ENCODE measurements around the gene CCDC107. TPM values are rescaled to one million over a fixed set of nuclear protein-coding genes. Genes with fewer than 3 reads are reported as not detected.

Gene CCDC107
- total and polyA plus RNA-seq, 2 of the 13 experiments (the other 11 are each of a cell fraction or from before 2014, with no cell fraction given) = 7.1 to 15.2 TPM

- TF ChIP-seq, protein P1, sequence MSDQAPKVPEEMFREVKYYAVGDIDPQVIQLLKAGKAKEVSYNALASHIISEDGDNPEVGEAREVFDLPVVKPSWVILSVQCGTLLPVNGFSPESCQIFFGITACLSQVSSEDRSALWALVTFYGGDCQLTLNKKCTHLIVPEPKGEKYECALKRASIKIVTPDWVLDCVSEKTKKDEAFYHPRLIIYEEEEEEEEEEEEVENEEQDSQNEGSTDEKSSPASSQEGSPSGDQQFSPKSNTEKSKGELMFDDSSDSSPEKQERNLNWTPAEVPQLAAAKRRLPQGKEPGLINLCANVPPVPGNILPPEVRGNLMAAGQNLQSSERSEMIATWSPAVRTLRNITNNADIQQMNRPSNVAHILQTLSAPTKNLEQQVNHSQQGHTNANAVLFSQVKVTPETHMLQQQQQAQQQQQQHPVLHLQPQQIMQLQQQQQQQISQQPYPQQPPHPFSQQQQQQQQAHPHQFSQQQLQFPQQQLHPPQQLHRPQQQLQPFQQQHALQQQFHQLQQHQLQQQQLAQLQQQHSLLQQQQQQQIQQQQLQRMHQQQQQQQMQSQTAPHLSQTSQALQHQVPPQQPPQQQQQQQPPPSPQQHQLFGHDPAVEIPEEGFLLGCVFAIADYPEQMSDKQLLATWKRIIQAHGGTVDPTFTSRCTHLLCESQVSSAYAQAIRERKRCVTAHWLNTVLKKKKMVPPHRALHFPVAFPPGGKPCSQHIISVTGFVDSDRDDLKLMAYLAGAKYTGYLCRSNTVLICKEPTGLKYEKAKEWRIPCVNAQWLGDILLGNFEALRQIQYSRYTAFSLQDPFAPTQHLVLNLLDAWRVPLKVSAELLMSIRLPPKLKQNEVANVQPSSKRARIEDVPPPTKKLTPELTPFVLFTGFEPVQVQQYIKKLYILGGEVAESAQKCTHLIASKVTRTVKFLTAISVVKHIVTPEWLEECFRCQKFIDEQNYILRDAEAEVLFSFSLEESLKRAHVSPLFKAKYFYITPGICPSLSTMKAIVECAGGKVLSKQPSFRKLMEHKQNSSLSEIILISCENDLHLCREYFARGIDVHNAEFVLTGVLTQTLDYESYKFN (CRISPR knock-in tag; conservative IDR thresholded peaks at IDR 0.05) = peak; percentile 82
- TF ChIP-seq ZNF777 (CRISPR knock-in tag; IDR thresholded peaks at IDR 0.05) (peak; percentile 58; the same call in 1 of the 2 replicates), GFI1 (CRISPR knock-in tag; IDR thresholded peaks at IDR 0.05; ENCODE audit: borderline replicate concordance) (0 out of 2 replicates have a peak, but pooled peaks have one; percentile 7), KDM2A (CRISPR knock-in tag; IDR thresholded peaks at IDR 0.05; ENCODE audit: borderline replicate concordance, low read depth) (peak; percentile 87), ZNF570 (CRISPR knock-in tag; IDR thresholded peaks at IDR 0.05; ENCODE audit: borderline replicate concordance) (0 out of 2 replicates have a peak, but pooled peaks have one; percentile 14), MYC (CRISPR knock-in tag; IDR thresholded peaks at IDR 0.05; ENCODE audit: borderline replicate concordance) (peak; percentile 99), ZNF343 (CRISPR knock-in tag; IDR thresholded peaks at IDR 0.05) (peak; percentile 89), ZNF768 (CRISPR knock-in tag; IDR thresholded peaks at IDR 0.05) (peak; percentile 91), EHMT2 (IDR thresholded peaks at IDR 0.05; ENCODE audit: borderline replicate concordance, low read depth, low read length) (no peak), NFE2L1 (CRISPR knock-in tag; IDR thresholded peaks at IDR 0.05; ENCODE audit: borderline replicate concordance) (no peak), ZNF468 (CRISPR knock-in tag; IDR thresholded peaks at IDR 0.05) (peak; percentile 28; the same call in 1 of the 2 replicates), ZFP37 (CRISPR knock-in tag; IDR thresholded peaks at IDR 0.05; ENCODE audit: borderline replicate concordance) (peak; percentile 99), ZFP62 (CRISPR knock-in tag; IDR thresholded peaks at IDR 0.05) (peak; percentile 83; the same call in 1 of the 2 replicates), ZNF234 (CRISPR knock-in tag; conservative IDR thresholded peaks at IDR 0.05) (peak; percentile 93; the same call in 1 of the 2 replicates), ZNF670 (CRISPR knock-in tag; IDR thresholded peaks at IDR 0.05; ENCODE audit: borderline replicate concordance) (peak; percentile 98), SNAPC2 (CRISPR knock-in tag; IDR thresholded peaks at IDR 0.05) (peak; percentile 100), ZMYM4 (CRISPR knock-in tag; IDR thresholded peaks at IDR 0.05) (peak; percentile 86), ZNF280B (CRISPR knock-in tag; IDR thresholded peaks at IDR 0.05; ENCODE audit: borderline replicate concordance) (peak; percentile 64), HES4 (CRISPR knock-in tag; IDR thresholded peaks at IDR 0.05; ENCODE audit: borderline replicate concordance) (peak; percentile 63; the same call in 1 of the 2 replicates), NFATC3 (CRISPR knock-in tag; IDR thresholded peaks at IDR 0.05) (peak; percentile 99), POLR2A (IDR thresholded peaks at IDR 0.05; ENCODE audit: insufficient read depth in 1 of 2, low read depth in 2 of 2, low read length in 2 of 2) (peak in 1 of 2 experiments; percentile 74; a peak in 1 of 4 replicates), ZSCAN30 (CRISPR knock-in tag; IDR thresholded peaks at IDR 0.05) (peak; percentile 57; the same call in 1 of the 2 replicates), TAF15 (IDR thresholded peaks at IDR 0.05; ENCODE audit: low read depth, low read length, poor library complexity, severe bottlenecking) (peak; percentile 71)
- TF ChIP-seq, protein P2, sequence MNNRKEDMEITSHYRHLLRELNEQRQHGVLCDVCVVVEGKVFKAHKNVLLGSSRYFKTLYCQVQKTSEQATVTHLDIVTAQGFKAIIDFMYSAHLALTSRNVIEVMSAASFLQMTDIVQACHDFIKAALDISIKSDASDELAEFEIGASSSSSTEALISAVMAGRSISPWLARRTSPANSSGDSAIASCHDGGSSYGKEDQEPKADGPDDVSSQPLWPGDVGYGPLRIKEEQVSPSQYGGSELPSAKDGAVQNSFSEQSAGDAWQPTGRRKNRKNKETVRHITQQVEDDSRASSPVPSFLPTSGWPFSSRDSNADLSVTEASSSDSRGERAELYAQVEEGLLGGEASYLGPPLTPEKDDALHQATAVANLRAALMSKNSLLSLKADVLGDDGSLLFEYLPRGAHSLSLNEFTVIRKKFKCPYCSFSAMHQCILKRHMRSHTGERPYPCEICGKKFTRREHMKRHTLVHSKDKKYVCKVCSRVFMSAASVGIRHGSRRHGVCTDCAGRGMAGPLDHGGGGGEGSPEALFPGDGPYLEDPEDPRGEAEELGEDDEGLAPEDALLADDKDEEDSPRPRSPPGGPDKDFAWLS (CRISPR knock-in tag; IDR thresholded peaks at IDR 0.05; ENCODE audit: borderline replicate concordance) = no peak
Observed at GRCh38 chr9:35657546-35658136, 451 bp upstream of the CCDC107 start, which contains the start of gene RMRP (continued).
